PC-9 (cell line): ENCODE measurements around the gene APLF. TPM values are rescaled to one million over a fixed set of nuclear protein-coding genes. Genes with fewer than 3 reads are reported as not detected.
"Not testable (repeated sequence)": the region's sequence is repeated elsewhere in the genome, so short reads cannot be mapped to it uniquely, and the experiment has no call there.

Source experiments
- BruUV-seq: library from RNA; stranded (reverse); fragments of 400-500 nt; replicated peaks from 2 replicates; lab custom pipeline; 2021; lab: Mats Ljungman, UMichigan
- CTCF ChIA-PET: fragments of 300-600 bp; sonication (Branson Sonifier 250); formaldehyde crosslinking; loops from one replicate; lab custom pipeline; 2022; ENCODE audit warnings: antibody characterized with exemption; lab: Charles Lee
- POLR2A ChIA-PET: fragments of 300-600 bp; sonication (Branson Sonifier 250); formaldehyde crosslinking; loops from one replicate; lab custom pipeline; 2022; ENCODE audit warnings: antibody characterized with exemption; ENCODE audit not compliant: unreplicated experiment; lab: Charles Lee
- DNase-seq, 2 experiments: peaks; one replicate each; pipeline versions ENCODE4 v3.0.0 to v3.0.0-alpha.2; 2015 to 2022; ENCODE audit warnings: mixed read lengths in 1 of 2
- H2AFZ ChIP-seq: fragments of 200-600 bp; sonication (generic); 2 replicates; pipeline ENCODE4 v1.8.1; 2017; ENCODE audit warnings: antibody characterized with exemption
- H3F3A ChIP-seq: fragments of 200-600 bp; sonication (generic); 2 replicates; pipeline ENCODE4 v1.8.1; 2017; ENCODE audit warnings: antibody characterized with exemption, mild to moderate bottlenecking, low read depth; ENCODE audit not compliant: insufficient read depth
- H3K27ac ChIP-seq: fragments of 200-600 bp; sonication (generic); 2 replicates; pipeline ENCODE4 v1.6.1; 2016; ENCODE audit warnings: mixed run types
- H3K27me3 ChIP-seq: fragments of 200-600 bp; sonication (generic); 2 replicates; pipeline ENCODE4 v1.6.1; 2016; ENCODE audit warnings: low read depth, mixed run types; ENCODE audit not compliant: insufficient read depth
- H3K36me3 ChIP-seq: fragments of 200-600 bp; sonication (generic); 2 replicates; pipeline ENCODE4 v1.6.1; 2016; ENCODE audit warnings: low read depth, mixed run types
- H3K4me1 ChIP-seq: fragments of 200-600 bp; sonication (generic); replicated peaks from 2 replicates; pipeline ENCODE4 v1.6.1; 2016; ENCODE audit warnings: mixed run types; ENCODE audit not compliant: insufficient read depth
- H3K4me2 ChIP-seq: fragments of 200-600 bp; sonication (generic); 2 replicates; pipeline ENCODE4 v1.6.1; 2017; ENCODE audit warnings: mixed run types
- H3K4me3 ChIP-seq: fragments of 200-600 bp; sonication (generic); 2 replicates; pipeline ENCODE4 v1.6.1; 2016; ENCODE audit warnings: mixed run types
- H3K79me2 ChIP-seq: fragments of 200-600 bp; sonication (generic); 2 replicates; pipeline ENCODE4 v1.6.1; 2017; ENCODE audit warnings: low read depth, mixed run types
- H3K9me2 ChIP-seq: fragments of 200-600 bp; sonication (generic); 2 replicates; pipeline ENCODE4 v1.8.1; 2017; ENCODE audit warnings: mild to moderate bottlenecking; ENCODE audit not compliant: insufficient read depth
- H3K9me3 ChIP-seq: fragments of 200-600 bp; sonication (generic); 2 replicates; pipeline ENCODE4 v1.8.1; 2016; ENCODE audit warnings: low read depth; ENCODE audit not compliant: insufficient read depth
- H4K20me1 ChIP-seq: fragments of 200-600 bp; sonication (generic); 2 replicates; pipeline ENCODE4 v1.8.1; 2017; ENCODE audit not compliant: insufficient read depth
- CTCF ChIP-seq: fragments of 200-600 bp; sonication (generic); conservative IDR thresholded peaks from 2 replicates; pipeline ENCODE4 v1.6.1; 2017; ENCODE audit warnings: mixed run types, antibody characterized with exemption, mild to moderate bottlenecking, moderate library complexity
- EZH2 ChIP-seq: fragments of 200-600 bp; sonication (generic); IDR thresholded peaks from 2 replicates; pipeline ENCODE4 v1.8.0; 2017; ENCODE audit warnings: antibody characterized with exemption, low read depth
- intact Hi-C: fragments of 100-400 bp; cut with micrococcal nuclease; formaldehyde crosslinking; loops from one replicate; pipeline ENCODE4 v1.10.0; 2022; ENCODE audit not compliant: unreplicated experiment
- total RNA-seq: library from RNA; stranded (reverse); gene quantifications from 2 replicates; pipeline ENCODE4 v1.2.3, GENCODE V29; 2021

APLF gene
- total RNA-seq, 1 experiment from 2014 or later, result 4.5 TPM

DNA sequence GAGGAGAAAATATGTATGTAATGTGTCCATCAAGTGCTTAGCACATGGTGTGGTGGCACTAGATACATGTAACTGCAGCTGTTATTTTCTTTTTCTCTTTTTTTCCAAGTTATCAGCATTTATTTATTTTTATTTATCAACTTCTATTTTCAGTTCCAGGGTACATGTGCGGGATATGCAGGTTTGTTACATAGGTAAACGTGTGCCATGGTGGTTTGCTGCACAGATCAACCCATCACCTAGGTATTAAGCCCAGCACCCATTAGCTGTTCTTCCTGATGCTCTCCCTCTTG is 128.1 kb downstream of the APLF start:
- H4K20me1 ChIP-seq, H3K9me2 ChIP-seq, H3K4me1 ChIP-seq, H3F3A ChIP-seq, H2AFZ ChIP-seq, intact Hi-C loops, POLR2A ChIA-PET, H3K4me3 ChIP-seq, H3K79me2 ChIP-seq, H3K27ac ChIP-seq, H3K9me3 ChIP-seq, H3K36me3 ChIP-seq, DNase-seq, H3K4me2 ChIP-seq, H3K27me3 ChIP-seq, BruUV-seq: not testable (repeated sequence)
- TF ChIP-seq CTCF, result peak; percentile 28; the same call in 1 of the 2 replicates
- CTCF ChIA-PET, result interaction anchor here (0.8 to 1.5 kb wide), 7 partner anchors 108 to 1067 kb away, joined by 3 to 7 read pairs (median 4); no protein-coding TSS in a partner anchor

DNA sequence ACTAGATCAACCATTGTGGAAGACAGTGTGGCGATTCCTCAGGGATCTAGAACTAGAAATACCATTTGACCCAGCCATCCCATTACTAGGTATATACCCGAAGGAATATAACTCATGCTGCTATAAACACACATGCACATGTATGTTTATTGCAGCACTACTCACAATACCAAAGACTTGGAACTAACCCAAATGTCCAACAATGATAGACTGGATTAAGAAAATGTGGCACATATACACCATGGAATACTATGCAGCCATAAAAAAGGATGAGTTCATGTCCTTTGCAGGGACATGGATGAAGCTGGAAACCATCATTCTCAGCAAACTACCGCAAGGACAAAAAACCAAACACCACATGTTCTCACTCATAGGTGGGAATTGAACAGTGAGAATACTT is 133.1 kb downstream of the APLF start:
- H4K20me1 ChIP-seq, DNase-seq, H2AFZ ChIP-seq, H3K4me3 ChIP-seq, H3F3A ChIP-seq, CTCF ChIA-PET, H3K27me3 ChIP-seq, H3K9me2 ChIP-seq, H3K79me2 ChIP-seq, BruUV-seq, H3K4me1 ChIP-seq, H3K4me2 ChIP-seq, H3K36me3 ChIP-seq, H3K27ac ChIP-seq, intact Hi-C loops, H3K9me3 ChIP-seq, POLR2A ChIA-PET: not testable (repeated sequence)

DNA sequence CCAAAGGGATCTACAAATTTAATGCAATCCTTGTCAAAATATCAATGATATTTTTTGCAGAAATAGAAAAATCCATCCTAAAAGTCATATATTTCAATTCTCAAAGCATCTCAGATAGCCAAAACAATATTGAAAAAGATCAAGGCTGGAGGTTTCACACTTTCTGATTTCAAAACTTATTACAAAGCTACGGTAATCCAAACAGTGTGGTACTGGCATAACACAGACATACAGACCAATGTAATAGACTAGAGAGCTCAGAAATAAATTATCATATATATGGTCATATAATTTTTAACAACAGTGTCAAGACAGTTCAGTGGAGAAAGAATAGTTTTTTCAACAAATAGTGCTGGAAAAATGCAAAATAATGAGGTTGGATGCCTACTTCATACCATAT is 135.7 kb downstream of the APLF start:
- Histone ChIP-seq H3K9me3 (no peaks in the 10 kb centered on the region), H4K20me1 (no peaks in the 10 kb centered on the region), H3K4me3 (no peak overlapping the region), H3K27ac (no peak overlapping the region), H3K36me3 (no peaks in the 10 kb centered on the region), H3F3A (no peaks in the 10 kb centered on the region), H2AFZ (no peak overlapping the region), H3K4me2 (no peak overlapping the region), H3K9me2 (no peaks in the 10 kb centered on the region; the same call in 1 of the 2 replicates), H3K27me3 (no peaks in the 10 kb centered on the region), H3K79me2 (no peaks in the 10 kb centered on the region), H3K4me1 (no peaks in the 10 kb centered on the region)
- CTCF ChIA-PET, result no interaction called here
- intact Hi-C loops, result no loop called here
- BruUV-seq, result no TSS peak
- POLR2A ChIA-PET, result no interaction called here
- no peak for DNase-seq
- TF ChIP-seq EZH2 (no peak), CTCF (no peak)

DNA sequence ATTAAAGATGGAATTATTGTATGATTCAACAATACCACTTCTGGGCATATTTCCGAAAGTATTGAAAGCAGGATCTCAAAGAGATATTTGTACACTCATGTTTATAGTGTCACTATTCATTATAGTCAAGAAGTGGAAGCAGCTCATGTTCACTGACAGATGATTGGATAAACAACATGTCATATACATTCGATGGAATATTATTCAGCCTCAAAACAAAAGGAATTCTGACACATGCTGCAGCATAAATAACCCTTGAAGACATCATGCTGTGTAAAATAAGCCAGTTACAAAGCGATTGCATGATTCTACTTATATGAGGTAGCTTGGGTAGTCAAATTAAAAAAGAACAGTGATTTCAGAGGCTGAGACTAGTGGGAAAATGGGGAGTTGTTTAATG is 136.7 kb downstream of the APLF start:
- Histone ChIP-seq H3K9me3 (no peaks in the 10 kb centered on the region), H3K36me3 (no peaks in the 10 kb centered on the region), H4K20me1 (no peaks in the 10 kb centered on the region), H3K79me2 (no peaks in the 10 kb centered on the region), H3K27me3 (no peaks in the 10 kb centered on the region), H3F3A (no peaks in the 10 kb centered on the region), H3K27ac (no peak overlapping the region), H3K4me1 (no peaks in the 10 kb centered on the region), H3K4me2 (no peak overlapping the region), H3K9me2 (no peaks in the 10 kb centered on the region; the same call in 1 of the 2 replicates), H2AFZ (no peak overlapping the region), H3K4me3 (no peak overlapping the region)
- BruUV-seq, result no TSS peak
- no peak for TF ChIP-seq EZH2
- no peak for TF ChIP-seq CTCF
- intact Hi-C loops, result no loop called here
- ChIA-PET POLR2A (no interaction called here), CTCF (no interaction called here)
- no peak for DNase-seq
